A549 (cell line): ENCODE data around the gene PHC2.

ENCODE experiments used
- BHLHE40 ChIP-seq: IDR thresholded peaks from 2 replicates; pipeline ENCODE4 v1.6.1; 2012; ENCODE audit warnings: low read depth, low read length, inconsistent platforms
- CHD2 ChIP-seq: fragments of 150-350 bp; IDR thresholded peaks from 2 replicates; pipeline ENCODE4 v1.6.1; 2014; ENCODE audit warnings: low read length; ENCODE audit not compliant: partially characterized antibody
- CTCF ChIP-seq: fragments of >200 bp; sonication (Bioruptor Twin); formaldehyde crosslinking; IDR thresholded peaks from 3 replicates; pipeline ENCODE4 v1.5.1; 2016
- EP300 ChIP-seq, 2 experiments: fragments of >200 bp; sonication (Bioruptor Twin); formaldehyde crosslinking; IDR thresholded peaks; 2 replicates in 1 of 2; 3 replicates in 1 of 2; pipeline ENCODE4 v1.6.1; 2016 to 2017
- KDM1A ChIP-seq: fragments of 200-600 bp; sonication (generic); IDR thresholded peaks from 2 replicates; pipeline ENCODE4 v1.6.1; 2016; ENCODE audit warnings: low read depth, mild to moderate bottlenecking
- POLR2A ChIP-seq: IDR thresholded peaks from 2 replicates; pipeline ENCODE4 v1.6.1; 2012; ENCODE audit warnings: mild to moderate bottlenecking, low read length

- TF ChIP-seq POLR2A (no peak), BHLHE40 (no peak), CTCF (no peak), EP300 (IDR thresholded peaks at IDR 0.05) (no peak), CHD2 (no peak), KDM1A (no peak)
These were observed 132.8 kb downstream of the PHC2 start for GRCh38 chr1:33297911-33298622.
